ENCODE data around the gene C2orf81.

DNA sequence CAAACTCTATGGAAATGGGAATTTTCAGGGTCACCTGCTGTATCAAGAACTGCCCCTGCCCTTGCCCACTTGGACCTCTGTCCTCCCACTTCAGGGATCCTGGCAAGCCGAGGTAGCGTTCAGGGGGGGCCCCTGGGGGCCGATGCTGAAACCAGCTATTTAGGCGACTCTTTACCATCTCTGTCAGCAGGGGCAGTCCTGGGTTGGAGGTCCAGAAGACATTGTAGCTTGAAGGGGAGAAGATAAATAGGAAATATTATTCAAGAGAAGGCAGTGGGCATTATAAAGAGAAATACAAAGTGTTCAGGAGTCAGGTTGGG lies 41.3 kb upstream of the C2orf81 start:
- TF ChIP-seq, protein P1, sequence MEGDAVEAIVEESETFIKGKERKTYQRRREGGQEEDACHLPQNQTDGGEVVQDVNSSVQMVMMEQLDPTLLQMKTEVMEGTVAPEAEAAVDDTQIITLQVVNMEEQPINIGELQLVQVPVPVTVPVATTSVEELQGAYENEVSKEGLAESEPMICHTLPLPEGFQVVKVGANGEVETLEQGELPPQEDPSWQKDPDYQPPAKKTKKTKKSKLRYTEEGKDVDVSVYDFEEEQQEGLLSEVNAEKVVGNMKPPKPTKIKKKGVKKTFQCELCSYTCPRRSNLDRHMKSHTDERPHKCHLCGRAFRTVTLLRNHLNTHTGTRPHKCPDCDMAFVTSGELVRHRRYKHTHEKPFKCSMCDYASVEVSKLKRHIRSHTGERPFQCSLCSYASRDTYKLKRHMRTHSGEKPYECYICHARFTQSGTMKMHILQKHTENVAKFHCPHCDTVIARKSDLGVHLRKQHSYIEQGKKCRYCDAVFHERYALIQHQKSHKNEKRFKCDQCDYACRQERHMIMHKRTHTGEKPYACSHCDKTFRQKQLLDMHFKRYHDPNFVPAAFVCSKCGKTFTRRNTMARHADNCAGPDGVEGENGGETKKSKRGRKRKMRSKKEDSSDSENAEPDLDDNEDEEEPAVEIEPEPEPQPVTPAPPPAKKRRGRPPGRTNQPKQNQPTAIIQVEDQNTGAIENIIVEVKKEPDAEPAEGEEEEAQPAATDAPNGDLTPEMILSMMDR (IDR thresholded peaks at IDR 0.05): no peak
- TF ChIP-seq POLR2A (IDR thresholded peaks at IDR 0.05): no peak

All from adrenal gland (tissue), 5 donors.